GM19467 (cell line): ENCODE measurements around the gene GORAB.
A peak's percentile ranks its signal among the peaks of the same experiment; 100 is the strongest.

Source experiments
- ATAC-seq: cut with Tn5 transposase; IDR thresholded peaks from one replicate; pipeline ENCODE4 v1.9.1; 2021; ENCODE audit warnings: mild to moderate bottlenecking, moderate library complexity; ENCODE audit not compliant: unreplicated experiment

Gene GORAB

GRCh38 chr1:170537798-170538503 is 6.0 kb downstream of the GORAB start:
- ATAC-seq: no peak

GRCh38 chr1:170538687-170539086 is 6.7 kb downstream of the GORAB start:
- ATAC-seq: no peak

- no peak for ATAC-seq
Observed at GRCh38 chr1:170539154-170539553, 7.2 kb downstream of the GORAB start.

- ATAC-seq: no peak
Observed at GRCh38 chr1:170544624-170545023, 12.7 kb downstream of the GORAB start.

GRCh38 chr1:170545476-170545875 is 13.5 kb downstream of the GORAB start:
- no peak for ATAC-seq

GRCh38 chr1:170547255-170547654 is 15.3 kb downstream of the GORAB start:
- no peak for ATAC-seq

- no peak for ATAC-seq
Observed at GRCh38 chr1:170548497-170548896, 16.5 kb downstream of the GORAB start.

- no peak for ATAC-seq
Observed at GRCh38 chr1:170555370-170555769, 23.4 kb downstream of the GORAB start.

GRCh38 chr1:170556917-170557316 is 25.0 kb downstream of the GORAB start:
- no peak for ATAC-seq

- no peak for ATAC-seq
Observed at GRCh38 chr1:170558731-170559130, 26.8 kb downstream of the GORAB start.

GRCh38 chr1:170559166-170559565 is 27.2 kb downstream of the GORAB start:
- ATAC-seq: no peak

GRCh38 chr1:170560681-170561285 is 28.8 kb downstream of the GORAB start:
- ATAC-seq: no peak

GRCh38 chr1:170562646-170563338 is 30.8 kb downstream of the GORAB start:
- ATAC-seq: peak; percentile 51

- ATAC-seq: no peak
Observed at GRCh38 chr1:170567214-170567613, 35.2 kb downstream of the GORAB start.

GRCh38 chr1:170568197-170568596 is 36.2 kb downstream of the GORAB start:
- ATAC-seq: no peak

- ATAC-seq: no peak
Observed at GRCh38 chr1:170576980-170577379, 45.0 kb downstream of the GORAB start.

GRCh38 chr1:170578359-170578758 is 46.4 kb downstream of the GORAB start:
- no peak for ATAC-seq

- no peak for ATAC-seq
Observed at GRCh38 chr1:170580636-170581440, 48.9 kb downstream of the GORAB start.

- ATAC-seq: no peak
Observed at GRCh38 chr1:170583186-170583585, 51.2 kb downstream of the GORAB start.

- ATAC-seq: no peak
Observed at GRCh38 chr1:170586321-170587252, 54.6 kb downstream of the GORAB start.
